ENCODE measurements around the gene TMEM44.
"Not testable (repeated sequence)": the region's sequence is repeated elsewhere in the genome, so short reads cannot be mapped to it uniquely, and the experiment has no call there.

TMEM44 gene

GRCh38 chr3:194608981-194609380, 24.2 kb downstream of the TMEM44 start:
- no peak for DNase-seq

- no peak for DNase-seq
Observed at GRCh38 chr3:194607592-194608389, 25.4 kb downstream of the TMEM44 start.

DNA sequence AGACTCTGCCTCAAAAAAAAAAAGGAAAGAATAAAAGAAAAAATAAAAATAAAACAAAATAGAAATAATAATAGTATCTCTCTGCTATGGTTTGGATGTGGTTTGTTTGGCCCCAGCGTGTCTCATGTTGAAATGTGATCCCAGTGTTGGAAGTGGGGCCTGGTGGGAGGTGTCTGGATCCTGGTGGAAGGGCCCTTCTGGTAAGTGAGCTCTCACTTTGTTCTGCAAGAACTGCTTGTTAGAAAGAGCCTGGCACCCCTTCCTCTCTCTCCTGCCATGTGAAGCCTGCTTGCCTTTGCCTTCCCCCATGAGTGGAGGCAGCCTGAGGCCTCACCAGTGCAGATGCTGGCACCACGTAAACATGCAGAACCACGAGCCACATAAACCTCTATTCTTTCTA, 26.3 kb downstream of the TMEM44 start:
- DNase-seq: no peak

GRCh38 chr3:194606163-194606562, 27.1 kb downstream of the TMEM44 start:
- DNase-seq: no peak

DNA sequence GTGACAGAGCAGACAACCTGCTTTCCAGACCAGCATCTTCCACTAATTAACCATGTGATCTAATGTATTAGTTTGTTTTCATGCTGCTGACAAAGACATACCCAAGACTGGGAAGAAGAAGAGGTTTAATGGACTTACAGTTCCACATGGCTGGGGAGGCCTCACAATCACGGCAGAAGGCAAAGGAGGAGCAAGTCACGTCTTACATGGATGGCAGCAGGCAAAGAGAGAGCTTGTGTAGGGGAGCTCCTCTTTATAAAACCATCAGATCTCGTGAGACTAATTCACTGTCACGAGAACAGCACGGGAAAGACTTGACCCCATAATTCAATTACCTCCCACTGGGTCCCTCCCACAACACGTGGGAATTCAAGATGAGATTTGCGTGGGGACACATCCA, 27.9 kb downstream of the TMEM44 start:
- not testable (repeated sequence) for DNase-seq

DNA sequence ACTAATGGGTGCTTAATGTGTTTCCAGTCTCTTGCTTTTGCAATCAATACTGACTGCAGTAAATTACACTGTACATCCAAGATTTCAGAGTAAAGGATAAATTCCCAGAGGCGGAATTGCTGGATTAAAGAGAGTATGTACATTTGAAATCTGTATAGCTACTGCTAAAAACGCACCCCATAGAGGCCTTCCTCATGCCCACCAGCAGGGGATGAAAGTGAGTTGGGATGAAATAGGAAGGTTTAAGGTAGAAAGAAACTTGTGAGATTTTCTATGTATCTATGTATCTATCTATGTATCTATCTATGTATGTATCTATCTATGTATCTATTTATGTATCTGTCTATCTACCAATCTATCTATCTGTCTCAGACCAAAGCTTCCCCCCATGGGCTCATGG, 28.4 kb downstream of the TMEM44 start:
- DNase-seq: no peak

GRCh38 chr3:194604126-194604525, 29.1 kb downstream of the TMEM44 start:
- no peak for DNase-seq

DNA sequence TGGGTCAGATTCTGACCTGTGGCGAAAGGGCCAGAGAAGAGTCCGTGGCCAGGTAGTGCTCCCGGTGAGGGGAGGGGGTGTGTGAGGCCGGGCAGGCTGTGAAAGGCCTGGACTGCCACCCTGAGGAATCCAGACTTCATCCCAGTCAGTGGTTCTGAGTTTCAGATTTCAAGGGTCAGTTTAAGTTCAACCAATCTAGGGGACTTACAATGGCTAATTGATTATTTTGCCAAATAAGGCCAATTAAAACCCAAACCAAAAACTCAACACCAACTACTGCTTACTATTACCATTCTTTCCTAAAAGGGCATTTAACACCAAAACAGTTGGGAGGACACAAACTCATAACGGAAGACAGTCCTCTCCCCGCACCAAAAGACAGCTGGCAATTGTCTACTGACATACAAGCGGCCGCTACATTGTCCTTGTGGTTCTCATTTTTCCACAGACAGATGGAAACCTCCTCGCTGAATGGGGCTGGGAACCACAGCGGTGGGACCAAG, 30.5 kb downstream of the TMEM44 start:
- no peak for DNase-seq

GRCh38 chr3:194598771-194599557, 34.3 kb downstream of the TMEM44 start:
- no peak for DNase-seq

DNA sequence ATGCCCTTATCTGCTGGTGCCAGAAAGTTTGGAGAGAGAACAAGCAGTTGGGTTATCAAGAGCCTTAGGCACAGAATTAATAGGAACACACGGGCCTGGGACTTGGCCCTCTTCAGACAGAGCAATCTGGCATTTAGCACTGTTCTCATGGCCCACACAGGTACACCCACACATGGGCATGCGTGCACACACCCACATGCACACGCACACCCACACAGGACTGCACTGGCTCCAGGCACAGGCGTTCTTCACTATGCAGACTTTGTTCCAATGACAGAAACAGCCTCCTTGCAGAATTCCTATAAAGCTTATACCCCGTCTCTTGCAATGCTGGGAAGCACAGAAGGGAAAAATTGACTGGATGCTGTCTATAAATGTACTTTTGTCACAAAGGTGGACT, 36.3 kb downstream of the TMEM44 start:
- no peak for DNase-seq

- DNase-seq: no peak
Observed at GRCh38 chr3:194592798-194593752, 40.1 kb downstream of the TMEM44 start.

- DNase-seq: no peak
Observed at GRCh38 chr3:194588741-194589140, 44.5 kb downstream of the TMEM44 start.

DNA sequence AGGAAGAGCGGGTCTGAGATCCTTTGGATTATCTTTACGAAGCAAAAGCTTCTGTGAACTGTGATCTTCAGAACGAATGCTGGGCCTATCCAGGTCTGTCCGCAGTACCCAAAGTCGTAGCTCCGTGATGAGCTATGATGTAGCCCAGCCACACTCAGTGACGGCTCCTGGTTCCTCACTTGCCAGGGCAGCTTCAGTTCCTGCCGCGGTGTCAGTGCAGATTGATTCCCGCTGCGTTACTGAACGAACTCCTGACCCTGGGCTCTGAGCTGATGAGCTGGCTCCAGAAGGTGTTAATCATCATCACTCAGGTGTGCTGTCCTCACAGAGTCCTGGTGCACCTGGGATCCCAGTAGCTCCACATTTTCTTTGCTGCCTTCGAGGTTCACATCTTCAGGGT, 45.0 kb downstream of the TMEM44 start:
- DNase-seq: no peak

GRCh38 chr3:194587438-194587931, 45.7 kb downstream of the TMEM44 start:
- no peak for DNase-seq

DNA sequence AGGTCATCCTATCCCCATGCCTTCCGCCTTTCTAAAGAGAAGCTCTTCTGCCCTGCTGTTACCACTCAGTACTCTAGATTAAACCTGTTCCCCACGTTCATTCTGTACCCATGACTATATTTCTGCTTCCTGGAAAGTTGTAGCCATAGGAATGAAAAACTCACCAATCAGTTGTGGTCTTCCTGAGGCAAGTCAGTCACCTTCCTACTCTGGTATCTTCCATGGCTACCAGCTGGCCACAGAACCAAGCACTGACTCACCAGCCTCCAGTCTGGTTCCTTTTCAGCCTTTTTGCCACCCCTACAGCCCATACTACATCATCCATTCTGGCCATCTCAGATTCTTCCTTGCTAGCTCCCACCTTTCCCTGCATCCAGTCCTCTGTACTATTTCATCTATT, 46.4 kb downstream of the TMEM44 start:
- no peak for DNase-seq

GRCh38 chr3:194585880-194586281, 47.3 kb downstream of the TMEM44 start:
- no peak for DNase-seq

DNA sequence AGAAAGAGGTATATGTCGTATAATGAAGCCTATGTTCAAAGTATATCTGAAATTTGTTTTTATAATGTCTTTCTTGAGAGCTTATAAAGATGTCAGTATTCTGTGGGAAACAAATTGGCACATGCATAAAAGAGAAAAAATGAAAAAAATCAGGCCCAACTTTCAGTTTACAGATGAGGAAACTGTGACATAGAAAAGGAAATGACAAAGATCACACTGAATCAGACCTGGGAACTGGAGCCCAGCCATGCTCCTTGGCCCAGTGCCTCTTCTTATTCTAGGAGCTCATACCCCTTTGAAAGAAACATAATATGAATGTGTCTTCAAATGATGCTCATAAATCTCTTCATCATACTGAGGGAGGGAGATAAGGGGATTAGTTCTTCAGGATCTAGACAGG, 48.4 kb downstream of the TMEM44 start:
- no peak for DNase-seq

DNA sequence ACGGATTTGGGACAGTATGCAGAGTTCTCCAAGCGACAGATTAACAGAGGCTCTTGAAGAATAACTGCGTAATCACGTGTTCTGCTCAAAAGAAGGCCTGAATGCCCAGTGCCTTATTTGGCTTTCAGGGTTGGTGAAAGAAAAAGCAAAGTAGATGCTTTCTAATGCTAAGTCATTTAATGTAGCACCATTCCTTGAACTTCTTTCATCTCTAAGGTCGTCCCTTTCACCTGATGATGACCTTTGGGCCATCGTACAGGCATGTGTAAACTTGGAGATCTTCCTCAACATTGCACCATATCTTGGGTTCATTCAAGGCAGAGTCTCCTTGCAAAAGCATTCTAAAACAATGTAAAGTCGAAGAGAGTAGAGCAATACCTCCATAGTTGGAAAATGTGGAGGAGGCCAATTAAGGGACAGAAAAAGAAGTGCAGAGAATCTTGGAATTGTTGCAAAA, 48.9 kb downstream of the TMEM44 start:
- no peak for DNase-seq

- DNase-seq: no peak
Observed at GRCh38 chr3:194582196-194582905, 50.9 kb downstream of the TMEM44 start.

- no peak for DNase-seq
Observed at GRCh38 chr3:194579091-194579606, 54.1 kb downstream of the TMEM44 start.

All from cerebellar nuclear complex (tissue), 1 donor.